B cell (primary cell): ENCODE results near the gene RABL6. TPM values are rescaled to one million over a fixed set of nuclear protein-coding genes. Genes with fewer than 3 reads are reported as not detected.

Source experiments
- ATAC-seq: fragments of 200-7000 bp; cut with Tn5 transposase; one replicate; pipeline ENCODE4 v1.10.0; 2021; ENCODE audit warnings: low read depth, mild to moderate bottlenecking, moderate number of reproducible peaks, moderate library complexity
- CTCF ChIA-PET: fragments of 350-600 bp; sonication (Branson Sonifier 250); formaldehyde crosslinking; loops from one replicate; lab custom pipeline; 2021; ENCODE audit warnings: antibody characterized with exemption, inconsistent platforms; lab: Charles Lee
- POLR2A ChIA-PET: fragments of 350-600 bp; sonication (Branson Sonifier 250); formaldehyde crosslinking; loops from one replicate; lab custom pipeline; 2021; ENCODE audit warnings: antibody characterized with exemption; lab: Charles Lee
- DNase-seq: peaks from one replicate; pipeline ENCODE4 v3.0.0; 2013
- H2AFZ ChIP-seq: 2 replicates; pipeline ENCODE4 v1.6.1; 2012; ENCODE audit warnings: mild to moderate bottlenecking, low read depth, low read length; ENCODE audit not compliant: insufficient read depth, poor library complexity, severe bottlenecking
- H3K27ac ChIP-seq, 2 donors: 1 replicate in 1 of 2; 2 replicates in 1 of 2; pipeline ENCODE4 v1.5.1; 2012 to 2013; ENCODE audit warnings: low read length in 2 of 2, mild to moderate bottlenecking in 2 of 2, moderate library complexity in 1 of 2
- H3K27me3 ChIP-seq, 4 experiments: fragments of 200-600 bp in 1 of 4; sonication (generic) in 1 of 4; replicated peaks in 1 of 4; 1 replicate in 2 of 4; 2 replicates in 2 of 4; pipeline versions ENCODE4 v1.6.1 to v1.7.0; 2013 to 2016; ENCODE audit warnings: low read length in 3 of 4, mild to moderate bottlenecking in 2 of 4, mixed read lengths in 1 of 4, moderate library complexity in 1 of 4; ENCODE audit not compliant: insufficient read depth in 4 of 4, control insufficient read depth in 3 of 4; ENCODE audit errors: control extremely low read depth in 1 of 4
- H3K36me3 ChIP-seq, 2 experiments: replicated peaks in 1 of 2; 1 replicate in 1 of 2; 2 replicates in 1 of 2; pipeline versions ENCODE4 v1.6.1 to v1.7.1; 2013; ENCODE audit warnings: low read length in 1 of 2; ENCODE audit not compliant: insufficient read depth in 2 of 2, control insufficient read depth in 1 of 2; ENCODE audit errors: control extremely low read depth in 1 of 2, extremely low read depth in 1 of 2
- H3K4me1 ChIP-seq, 2 donors: fragments of 200-600 bp in 1 of 2; sonication (generic) in 1 of 2; 1 replicate in 1 of 2; 2 replicates in 1 of 2; pipeline versions ENCODE4 v1.5.1 to v1.6.1; 2013 to 2017; ENCODE audit warnings: low read length in 2 of 2; ENCODE audit not compliant: control insufficient read depth in 2 of 2, insufficient read depth in 2 of 2
- H3K4me2 ChIP-seq: replicated peaks from 2 replicates; pipeline ENCODE3; 2012; ENCODE audit warnings: mild to moderate bottlenecking, low read depth, low read length; ENCODE audit not compliant: poor library complexity, severe bottlenecking
- H3K4me3 ChIP-seq, 5 experiments: fragments of 200-600 bp in 1 of 5; sonication (generic) in 1 of 5; 1 replicate in 3 of 5; 2 replicates in 2 of 5; pipeline versions ENCODE4 v1.5.1 to v1.7.0; 2011 to 2016; ENCODE audit warnings: low read length in 4 of 5, mild to moderate bottlenecking in 4 of 5, low read depth in 2 of 5, control low read depth in 1 of 5, moderate library complexity in 1 of 5; ENCODE audit not compliant: insufficient read depth in 1 of 5; ENCODE audit errors: control extremely low read depth in 1 of 5, extremely low read depth in 1 of 5
- H3K79me2 ChIP-seq: fragments of 200-600 bp; sonication (generic); one replicate; pipeline ENCODE4 v1.6.0; 2016; ENCODE audit warnings: low read length; ENCODE audit not compliant: control insufficient read depth, insufficient read depth
- H3K9ac ChIP-seq: fragments of 200-600 bp; sonication (generic); 2 replicates; pipeline ENCODE4 v1.6.1; 2017; ENCODE audit warnings: mild to moderate bottlenecking, low read length, moderate library complexity
- H3K9me3 ChIP-seq, 3 donors: one replicate each; pipeline versions ENCODE4 v1.6.1 to v1.7.1; 2013; ENCODE audit warnings: low read length in 2 of 3; ENCODE audit not compliant: control insufficient read depth in 2 of 3, insufficient read depth in 1 of 3; ENCODE audit errors: control extremely low read depth in 1 of 3
- H4K20me1 ChIP-seq: 2 replicates; pipeline ENCODE4 v1.6.0; 2012; ENCODE audit warnings: mild to moderate bottlenecking, low read length; ENCODE audit not compliant: insufficient read depth, control insufficient read depth, poor library complexity, severe bottlenecking
- H3K27ac Mint-ChIP-seq: one replicate; pipeline ENCODE4 v1.8.0; 2021; ENCODE audit warnings: mixed read lengths
- H3K27me3 Mint-ChIP-seq: one replicate; pipeline ENCODE4 v1.8.0; 2021; ENCODE audit warnings: mixed read lengths
- H3K4me1 Mint-ChIP-seq: one replicate; pipeline ENCODE4 v1.8.0; 2021; ENCODE audit warnings: mixed read lengths
- H3K4me3 Mint-ChIP-seq: one replicate; pipeline ENCODE4 v1.8.0; 2021; ENCODE audit warnings: mixed read lengths
- H3K9me3 Mint-ChIP-seq: one replicate; pipeline ENCODE4 v1.8.0; 2022; ENCODE audit warnings: mixed read lengths; ENCODE audit not compliant: insufficient read depth
- EZH2 ChIP-seq: IDR thresholded peaks from 2 replicates; pipeline ENCODE4 v1.6.1; 2012; ENCODE audit warnings: borderline replicate concordance, low read depth, mild to moderate bottlenecking, moderate library complexity, low read length; ENCODE audit not compliant: insufficient read depth, poor library complexity, severe bottlenecking
- WGBS: methylation state at CpG from one replicate; pipeline ENCODE4 v1.1.5; 2013; ENCODE audit warnings: missing lambda C conversion rate; ENCODE audit not compliant: insufficient coverage; 5-methylcytosine and 5-hydroxymethylcytosine counted together
- intact Hi-C: fragments of 100-400 bp; cut with micrococcal nuclease; formaldehyde crosslinking; loops from one replicate; pipeline ENCODE4 v1.10.0; 2022
- polyA plus RNA-seq: library from polyadenylated mRNA; depleted of rRNA; stranded (reverse); fragments of >200 nt; gene quantifications from 2 replicates; pipeline ENCODE4 v1.2.3, GENCODE V29; 2012
- total RNA-seq, 2 donors: library from RNA; stranded (reverse); fragments of 120-200 nt in 1 of 2; gene quantifications; 1 replicate in 1 of 2; 2 replicates in 1 of 2; pipeline versions ENCODE4 v1.2.3 to v1.2.4, GENCODE V29; 2013 to 2022
- TF ChIP-seq, protein P1 (sequence below): fragments of 200-600 bp; IDR thresholded peaks from one replicate; pipeline ENCODE4 v1.8.0; 2022; ENCODE audit warnings: antibody characterized with exemption, mild to moderate bottlenecking

Gene RABL6
- total and polyA plus RNA-seq, 2 donors (not counting 1 experiment from before 2014, with no cell fraction given) = 33.6 to 70.5 TPM

DNA sequence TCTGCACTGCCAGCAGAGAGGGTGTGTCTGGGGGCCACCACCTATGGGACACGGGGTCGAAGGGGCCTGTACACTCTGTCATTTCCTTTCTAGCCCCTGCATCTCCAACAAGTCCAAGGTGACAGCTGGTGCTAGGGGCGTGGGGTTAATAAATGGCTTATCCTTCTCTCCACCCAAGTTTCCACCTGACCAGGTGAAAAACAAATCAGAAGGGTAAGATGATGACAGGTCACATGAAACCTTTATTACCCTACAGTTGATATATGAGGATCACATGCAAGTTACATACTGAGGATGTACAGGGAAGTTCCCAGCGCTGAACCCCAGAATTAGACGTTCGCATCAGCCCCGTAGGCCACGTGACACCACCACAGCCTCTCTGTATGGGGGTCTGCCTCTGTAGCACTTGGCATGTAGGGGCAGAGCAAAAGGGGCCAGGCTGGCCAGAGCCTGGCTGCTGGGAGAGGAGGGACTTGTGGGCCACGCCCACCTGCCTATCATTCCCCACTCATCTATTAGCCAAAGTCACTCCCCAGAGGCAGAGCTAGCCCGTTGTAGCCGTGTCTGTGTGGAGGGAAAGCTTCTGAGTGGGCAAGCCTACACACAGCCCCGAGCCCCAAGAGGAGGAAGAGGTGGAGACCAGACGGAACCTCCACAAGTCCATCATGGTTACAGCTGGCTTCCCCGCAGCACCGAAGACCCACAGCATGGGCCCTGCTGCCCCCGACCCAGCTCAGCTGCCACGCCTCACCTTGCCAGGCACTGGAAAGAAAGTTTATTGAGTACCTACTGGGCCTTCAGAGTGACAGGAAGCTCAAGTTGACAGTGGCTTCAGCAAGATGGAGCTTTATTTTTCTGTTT is 14.4 kb upstream of the RABL6 start:
- Histone ChIP-seq H3K9ac (no peak overlapping the region), H3K27me3 (peaks cover 0 to 5% (median 3%) of the 10 kb centered on the region in 4 experiments), H2AFZ (no peak overlapping the region), H3K4me3 (no peak overlapping the region), H3K79me2 (peaks cover 4% of the 10 kb centered on the region), H4K20me1 (peaks cover 12% of the 10 kb centered on the region), H3K9me3 (no peaks in the 10 kb centered on the region), H3K36me3 (peaks cover 0 to 4% of the 10 kb centered on the region in 2 experiments), H3K27ac (no peak overlapping the region), H3K4me2 (no peak overlapping the region), H3K4me1 (peaks cover 15 to 21% of the 10 kb centered on the region in 2 donors)
- DNase-seq = peak; percentile 32
- H3K4me3 Mint-ChIP-seq = peak overlapping the region; percentile 30
- intact Hi-C loops = loop anchor here (10.0 kb wide), 1 partner anchor 661 kb away; the partner anchor contains the start of gene NSMF
- no peaks in the 10 kb centered on the region for H3K9me3 Mint-ChIP-seq
- no peak for ATAC-seq
- TF ChIP-seq, protein P1, sequence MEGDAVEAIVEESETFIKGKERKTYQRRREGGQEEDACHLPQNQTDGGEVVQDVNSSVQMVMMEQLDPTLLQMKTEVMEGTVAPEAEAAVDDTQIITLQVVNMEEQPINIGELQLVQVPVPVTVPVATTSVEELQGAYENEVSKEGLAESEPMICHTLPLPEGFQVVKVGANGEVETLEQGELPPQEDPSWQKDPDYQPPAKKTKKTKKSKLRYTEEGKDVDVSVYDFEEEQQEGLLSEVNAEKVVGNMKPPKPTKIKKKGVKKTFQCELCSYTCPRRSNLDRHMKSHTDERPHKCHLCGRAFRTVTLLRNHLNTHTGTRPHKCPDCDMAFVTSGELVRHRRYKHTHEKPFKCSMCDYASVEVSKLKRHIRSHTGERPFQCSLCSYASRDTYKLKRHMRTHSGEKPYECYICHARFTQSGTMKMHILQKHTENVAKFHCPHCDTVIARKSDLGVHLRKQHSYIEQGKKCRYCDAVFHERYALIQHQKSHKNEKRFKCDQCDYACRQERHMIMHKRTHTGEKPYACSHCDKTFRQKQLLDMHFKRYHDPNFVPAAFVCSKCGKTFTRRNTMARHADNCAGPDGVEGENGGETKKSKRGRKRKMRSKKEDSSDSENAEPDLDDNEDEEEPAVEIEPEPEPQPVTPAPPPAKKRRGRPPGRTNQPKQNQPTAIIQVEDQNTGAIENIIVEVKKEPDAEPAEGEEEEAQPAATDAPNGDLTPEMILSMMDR = no peak
- no peak for TF ChIP-seq EZH2
- no peak overlapping the region for H3K27ac Mint-ChIP-seq
- ChIA-PET POLR2A (no interaction called here), CTCF (interaction anchor here (0.7 to 10.5 kb wide), 9 partner anchors 10 to 254 kb away, joined by 3 to 106 read pairs (median 4); partner anchors contain the start of genes AJM1 and RABL6)
- 91% methylated on average over 13 of the region's 17 CpGs for WGBS
- H3K4me1 Mint-ChIP-seq = peaks cover 19% of the 10 kb centered on the region
- peaks cover 6% of the 10 kb centered on the region for H3K27me3 Mint-ChIP-seq
